Caco-2 (cell line): ENCODE data around the gene CLINT1. TPM values are rescaled to one million over a fixed set of nuclear protein-coding genes. Genes with fewer than 3 reads are reported as not detected.

Experiments
- BruUV-seq: library from RNA; stranded (reverse); fragments of 400-500 nt; replicated peaks from 2 replicates; lab custom pipeline; 2021; lab: Mats Ljungman, UMichigan
- CTCF ChIA-PET: fragments of 300-600 bp; sonication (Branson Sonifier 250); formaldehyde crosslinking; loops from one replicate; lab custom pipeline; 2022; ENCODE audit warnings: antibody characterized with exemption; lab: Charles Lee
- POLR2A ChIA-PET: fragments of 300-600 bp; sonication (Branson Sonifier 250); formaldehyde crosslinking; loops from one replicate; lab custom pipeline; 2022; ENCODE audit warnings: antibody characterized with exemption; lab: Charles Lee
- DNase-seq, 2 experiments: peaks; one replicate each; pipeline versions ENCODE4 v3.0.0 to v3.0.0-alpha.2; 2020 to 2022
- H3K27me3 ChIP-seq: replicated peaks from 2 replicates; pipeline ENCODE4 v1.6.0; 2011; ENCODE audit warnings: low read length; ENCODE audit not compliant: control insufficient read depth, insufficient read depth
- H3K36me3 ChIP-seq: 2 replicates; pipeline ENCODE4 v1.5.1; 2011; ENCODE audit warnings: low read length; ENCODE audit not compliant: control insufficient read depth, insufficient read depth
- H3K4me1 ChIP-seq: fragments of 250-450 bp; sonication (Bioruptor Pico); 2 replicates; pipeline ENCODE4 v1.5.1; 2020; ENCODE audit warnings: mild to moderate bottlenecking
- H3K4me3 ChIP-seq: 2 replicates; pipeline ENCODE4 v1.5.1; 2011; ENCODE audit warnings: low read depth, mild to moderate bottlenecking, control low read depth, low read length
- H3K9me3 ChIP-seq: fragments of 250-450 bp; sonication (Bioruptor Pico); 2 replicates; pipeline ENCODE4 v1.5.1; 2020; ENCODE audit warnings: mild to moderate bottlenecking, moderate library complexity
- H3K27ac Mint-ChIP-seq: one replicate; pipeline ENCODE4 v1.8.0; 2022; ENCODE audit warnings: mixed read lengths; ENCODE audit not compliant: unreplicated experiment
- H3K27me3 Mint-ChIP-seq: one replicate; pipeline ENCODE4 v1.8.0; 2022; ENCODE audit warnings: mixed read lengths; ENCODE audit not compliant: insufficient read depth, unreplicated experiment
- H3K36me3 Mint-ChIP-seq: one replicate; pipeline ENCODE4 v1.8.0; 2022; ENCODE audit warnings: mild to moderate bottlenecking, mixed read lengths; ENCODE audit not compliant: insufficient read depth, unreplicated experiment
- H3K4me1 Mint-ChIP-seq: one replicate; pipeline ENCODE4 v1.8.0; 2022; ENCODE audit warnings: low read depth, mixed read lengths; ENCODE audit not compliant: unreplicated experiment
- H3K4me3 Mint-ChIP-seq: one replicate; pipeline ENCODE4 v1.8.0; 2022; ENCODE audit warnings: mild to moderate bottlenecking, moderate library complexity, mixed read lengths; ENCODE audit not compliant: unreplicated experiment
- H3K9me3 Mint-ChIP-seq: one replicate; pipeline ENCODE4 v1.8.0; 2022; ENCODE audit warnings: mixed read lengths; ENCODE audit not compliant: unreplicated experiment
- CTCF ChIP-seq, 2 experiments: fragments of 200-600 bp in 1 of 2; IDR thresholded peaks; 1 replicate in 1 of 2; 2 replicates in 1 of 2; pipeline versions ENCODE4 v1.5.1 to v1.8.0; 2011 to 2022; ENCODE audit warnings: antibody characterized with exemption in 1 of 2, control low read depth in 1 of 2, inconsistent platforms in 1 of 2, low read depth in 1 of 2, low read length in 1 of 2, mild to moderate bottlenecking in 1 of 2, moderate library complexity in 1 of 2; ENCODE audit not compliant: insufficient read depth in 1 of 2, severe bottlenecking in 1 of 2, unreplicated experiment in 1 of 2
- intact Hi-C: fragments of 100-400 bp; cut with micrococcal nuclease; formaldehyde crosslinking; loops from one replicate; pipeline ENCODE4 v1.10.0; 2022; ENCODE audit not compliant: unreplicated experiment
- total RNA-seq: library from RNA; stranded (reverse); gene quantifications from 2 replicates; pipeline ENCODE4 v1.2.3, GENCODE V29; 2022

CLINT1 gene
- total RNA-seq, 1 experiment from 2014 or later: 88.7 TPM

- H3K27me3 Mint-ChIP-seq: no peaks in the 10 kb centered on the region
- H3K36me3 Mint-ChIP-seq: peaks cover 12% of the 10 kb centered on the region
- intact Hi-C loops: no loop called here
- Histone ChIP-seq H3K36me3 (no peaks in the 10 kb centered on the region; the same call in 1 of the 2 replicates), H3K4me3 (no peak overlapping the region), H3K9me3 (no peaks in the 10 kb centered on the region), H3K27me3 (no peaks in the 10 kb centered on the region), H3K4me1 (peaks cover 24% of the 10 kb centered on the region)
- no peak for TF ChIP-seq CTCF (IDR thresholded peaks at IDR 0.05; ENCODE audit: insufficient read depth in 1 of 2, low read depth in 1 of 2, low read length in 1 of 2, severe bottlenecking in 1 of 2, unreplicated experiment in 1 of 2)
- peaks cover 17% of the 10 kb centered on the region for H3K4me1 Mint-ChIP-seq
- no TSS peak for BruUV-seq
- no peak overlapping the region for H3K27ac Mint-ChIP-seq
- ChIA-PET CTCF (no interaction called here), POLR2A (no interaction called here)
- no peak overlapping the region for H3K4me3 Mint-ChIP-seq
- H3K9me3 Mint-ChIP-seq: peaks cover 9% of the 10 kb centered on the region
- DNase-seq: no peak
Measured at GRCh38 chr5:157821405-157821804, 37.5 kb downstream of the CLINT1 start.

GRCh38 chr5:157820593-157821252, 38.2 kb downstream of the CLINT1 start:
- H3K4me1 Mint-ChIP-seq: peaks cover 17% of the 10 kb centered on the region
- no peak overlapping the region for H3K4me3 Mint-ChIP-seq
- POLR2A ChIA-PET: no interaction called here
- no peaks in the 10 kb centered on the region for H3K27me3 Mint-ChIP-seq
- CTCF ChIA-PET: interaction anchor here (1.0 kb wide), 1 partner anchor 128 kb away, joined by 3 read pairs; no protein-coding TSS in a partner anchor
- H3K27ac Mint-ChIP-seq: peak overlapping the region; percentile 25
- intact Hi-C loops: loop anchor here (1.0 kb wide), 3 partner anchors 98 to 175 kb away; no protein-coding TSS in a partner anchor
- no TSS peak for BruUV-seq
- peak in 1 of 2 experiments; percentile 54 for DNase-seq
- peaks cover 24% of the 10 kb centered on the region for H3K4me1 ChIP-seq
- H3K9me3 ChIP-seq: no peaks in the 10 kb centered on the region
- no peaks in the 10 kb centered on the region for H3K27me3 ChIP-seq
- no peaks in the 10 kb centered on the region; the same call in 1 of the 2 replicates for H3K36me3 ChIP-seq
- peaks cover 13% of the 10 kb centered on the region for H3K36me3 Mint-ChIP-seq
- no peak overlapping the region for H3K4me3 ChIP-seq
- H3K9me3 Mint-ChIP-seq: peaks cover 9% of the 10 kb centered on the region
- peak; percentile 54 to 56 for TF ChIP-seq CTCF (IDR thresholded peaks at IDR 0.05; ENCODE audit: insufficient read depth in 1 of 2, low read depth in 1 of 2, low read length in 1 of 2, severe bottlenecking in 1 of 2, unreplicated experiment in 1 of 2)

- intact Hi-C loops: loop anchor here (1.0 kb wide), 3 partner anchors 99 to 176 kb away; no protein-coding TSS in a partner anchor
Measured at GRCh38 chr5:157819502-157820115, 39.3 kb downstream of the CLINT1 start.

More at GRCh38 chr5:157819502-157820115, 39.3 kb downstream of the CLINT1 start:
- peaks cover 22% of the 10 kb centered on the region for H3K36me3 Mint-ChIP-seq
- no peak overlapping the region for H3K27ac Mint-ChIP-seq
- ChIA-PET POLR2A (no interaction called here), CTCF (interaction anchor here (1.0 kb wide), 1 partner anchor 130 kb away, joined by 3 read pairs; no protein-coding TSS in a partner anchor)
- peaks cover 24% of the 10 kb centered on the region for H3K4me1 ChIP-seq
- H3K9me3 ChIP-seq: no peaks in the 10 kb centered on the region
- BruUV-seq: no TSS peak
- no peak overlapping the region for H3K4me3 Mint-ChIP-seq
- H3K27me3 Mint-ChIP-seq: no peaks in the 10 kb centered on the region
- H3K4me1 Mint-ChIP-seq: peaks cover 17% of the 10 kb centered on the region
- H3K36me3 ChIP-seq: no peaks in the 10 kb centered on the region; the same call in 1 of the 2 replicates
- DNase-seq: no peak
- peaks cover 9% of the 10 kb centered on the region for H3K9me3 Mint-ChIP-seq
- H3K27me3 ChIP-seq: no peaks in the 10 kb centered on the region
- TF ChIP-seq CTCF (IDR thresholded peaks at IDR 0.05; ENCODE audit: insufficient read depth in 1 of 2, low read depth in 1 of 2, low read length in 1 of 2, severe bottlenecking in 1 of 2, unreplicated experiment in 1 of 2): no peak
- no peak overlapping the region for H3K4me3 ChIP-seq
